Activated CD4-positive, alpha-beta T cell treated with anti-CD3 and anti-CD28 coated beads, Interleukin-2, amount 50 U/mL, for 4 hours (primary cell): ENCODE measurements around the gene EPHB1.

Experiments
- DNase-seq, 2 experiments: peaks; one replicate each; pipeline ENCODE4 v3.0.0-alpha.2; 2020

EPHB1 gene

GRCh38 chr3:134852893-134853351 lies 57.9 kb downstream of the EPHB1 start:
- no peak for DNase-seq

- no peak for DNase-seq
Measured at GRCh38 chr3:134854254-134854653, 59.2 kb downstream of the EPHB1 start.

DNA sequence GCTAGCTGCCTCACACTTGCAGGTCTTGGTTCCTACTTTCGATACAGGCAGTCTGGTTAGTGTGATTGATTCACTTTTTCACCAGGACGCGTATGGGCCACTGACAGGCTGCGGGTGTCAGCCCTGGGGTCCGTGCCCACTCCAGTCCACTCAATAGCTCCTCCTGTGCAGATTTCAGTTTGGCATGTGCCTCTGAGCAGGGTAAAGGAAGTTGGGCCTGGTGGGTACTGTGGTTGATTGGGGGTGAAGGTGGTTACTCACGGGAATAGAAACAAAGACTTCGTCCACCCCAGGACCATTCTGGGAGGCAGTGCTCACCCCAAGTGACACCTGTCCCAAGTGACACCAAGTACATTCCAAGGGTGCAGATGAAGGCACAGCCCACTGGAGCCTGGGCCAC lies 62.3 kb downstream of the EPHB1 start:
- no peak for DNase-seq

DNA sequence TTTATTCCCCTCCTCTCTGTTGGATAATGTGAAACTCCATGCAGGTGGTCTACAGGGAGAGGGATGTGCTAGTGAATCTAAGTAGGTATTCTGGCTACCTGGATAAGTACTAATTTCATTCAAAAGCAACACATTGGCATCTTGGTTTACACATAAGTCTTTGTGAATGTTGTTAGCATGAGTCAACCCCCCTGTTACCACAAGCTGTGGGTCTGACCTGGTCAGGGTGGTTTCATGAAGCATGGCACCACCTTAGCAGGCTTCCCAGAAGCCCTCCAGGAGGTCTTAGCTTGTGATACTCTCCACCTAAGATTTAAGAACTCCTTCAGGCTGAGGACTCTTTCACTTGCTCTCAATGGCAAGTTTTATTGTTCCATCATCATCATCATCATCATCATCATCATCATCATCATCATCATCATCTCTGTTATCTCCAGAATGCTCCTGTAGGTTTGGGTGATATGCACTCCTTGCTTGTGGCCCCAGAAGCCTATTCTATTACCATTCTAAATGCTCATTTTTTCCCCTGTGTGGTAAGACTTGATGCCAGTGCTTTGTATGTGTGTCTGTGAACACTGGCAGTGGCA lies 62.8 kb downstream of the EPHB1 start:
- no peak for DNase-seq

DNA sequence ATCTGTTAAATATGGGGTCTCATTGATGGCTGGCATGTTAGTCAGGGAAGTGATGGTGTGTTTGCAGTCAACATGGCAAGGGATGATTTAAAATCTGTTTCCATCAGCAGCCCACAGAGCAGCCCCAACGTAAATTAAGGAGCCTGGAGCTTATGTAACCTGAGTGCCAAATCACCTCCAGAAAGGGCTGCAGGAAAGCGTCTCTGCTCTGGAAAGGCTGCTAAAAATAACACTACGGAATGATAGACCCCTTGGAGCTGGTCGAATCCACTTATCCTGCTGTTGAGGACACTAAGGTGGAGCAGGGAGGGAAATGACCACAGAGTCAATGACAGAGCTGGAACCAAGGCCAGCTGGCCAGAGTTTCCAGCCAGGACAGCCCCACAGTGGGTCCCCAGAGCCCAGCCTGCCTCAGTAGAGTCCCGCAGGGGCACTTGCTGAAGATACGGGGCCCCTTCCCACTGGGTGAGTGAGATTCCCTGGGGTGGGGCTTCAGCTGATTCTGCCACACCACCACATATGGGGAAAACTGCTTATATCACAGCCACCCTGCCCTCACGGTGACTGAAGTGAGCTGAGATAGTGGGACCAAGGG lies 63.5 kb downstream of the EPHB1 start:
- DNase-seq = no peak

DNA sequence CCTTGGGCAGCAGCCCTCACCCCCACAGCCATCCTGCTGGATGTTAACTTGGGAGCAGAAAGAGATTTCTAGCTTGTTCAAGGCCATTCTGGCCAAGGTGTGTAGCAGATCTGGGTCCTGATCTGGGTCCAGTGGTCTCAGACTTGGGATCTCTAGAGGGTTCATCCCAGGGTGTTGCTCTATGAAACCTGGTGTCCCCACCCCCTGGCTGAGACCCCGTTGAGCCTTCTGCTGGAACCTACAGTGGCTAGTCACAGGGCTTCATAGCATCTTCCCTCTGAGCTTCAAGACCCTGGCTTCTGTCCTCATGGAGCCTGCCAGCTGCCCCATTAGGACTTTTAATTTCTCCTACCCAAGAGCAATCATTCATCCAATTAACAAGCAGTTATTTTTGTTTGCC lies 64.3 kb downstream of the EPHB1 start:
- no peak for DNase-seq

DNA sequence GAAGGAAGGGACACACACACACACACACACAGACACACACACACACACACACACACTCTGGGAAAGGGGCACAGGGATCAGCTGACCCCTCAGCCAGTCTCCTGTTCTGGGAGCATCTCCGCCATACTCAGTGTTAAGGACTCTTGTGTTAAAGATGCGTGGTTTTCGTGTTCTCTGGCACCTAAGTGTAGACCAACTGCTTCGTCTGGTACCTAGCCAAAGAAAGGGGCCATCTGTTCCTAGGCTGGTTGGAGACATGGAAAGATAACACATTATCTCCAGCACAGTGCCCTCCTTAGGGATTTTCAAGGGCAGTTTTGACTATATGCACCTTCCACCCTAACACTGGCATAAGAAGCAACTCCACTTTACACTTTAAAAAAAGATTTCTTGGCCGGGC lies 65.1 kb downstream of the EPHB1 start:
- no peak for DNase-seq

DNA sequence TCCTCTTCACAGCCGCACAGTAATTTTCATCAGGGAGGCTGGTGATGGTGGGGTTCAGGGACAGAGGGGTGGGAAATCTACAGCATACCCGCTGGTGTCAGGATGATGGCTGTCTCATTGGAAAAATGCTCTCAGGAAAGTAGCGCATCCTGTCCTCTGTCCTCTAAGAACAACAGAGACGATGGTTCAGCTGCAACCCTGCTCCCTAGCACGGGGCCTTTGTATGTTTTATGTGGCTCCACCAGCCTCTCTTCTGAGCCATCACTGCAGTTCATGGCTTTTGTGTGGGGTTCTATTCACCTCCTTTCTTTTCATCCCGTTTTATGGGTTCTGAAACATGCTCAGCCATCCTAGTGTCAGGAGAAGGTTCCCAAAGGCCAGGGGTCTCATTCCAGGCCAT lies 68.9 kb downstream of the EPHB1 start:
- DNase-seq = no peak

DNA sequence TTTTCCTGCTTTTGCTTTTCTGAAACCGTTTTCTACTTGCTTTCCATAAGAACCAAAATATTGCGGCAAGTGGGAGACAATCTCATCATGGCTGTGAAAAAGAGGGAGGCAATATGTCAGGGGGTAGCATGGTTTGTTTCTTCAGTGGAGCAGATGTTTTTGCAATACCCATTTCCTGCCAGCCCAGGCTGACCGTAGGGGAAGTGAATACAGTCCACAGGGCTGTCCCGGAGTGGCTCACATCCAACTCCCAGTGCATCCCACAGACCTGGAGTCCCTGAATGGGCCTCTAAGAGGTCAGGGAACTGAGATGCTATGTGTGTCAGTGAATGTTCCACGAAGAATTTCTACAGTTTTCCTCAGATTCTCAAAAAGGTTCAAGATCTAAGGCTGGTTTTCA lies 69.6 kb downstream of the EPHB1 start:
- no peak for DNase-seq

GRCh38 chr3:134867277-134867676 lies 72.2 kb downstream of the EPHB1 start:
- DNase-seq = no peak

GRCh38 chr3:134869153-134869726 lies 74.2 kb downstream of the EPHB1 start:
- no peak for DNase-seq

DNA sequence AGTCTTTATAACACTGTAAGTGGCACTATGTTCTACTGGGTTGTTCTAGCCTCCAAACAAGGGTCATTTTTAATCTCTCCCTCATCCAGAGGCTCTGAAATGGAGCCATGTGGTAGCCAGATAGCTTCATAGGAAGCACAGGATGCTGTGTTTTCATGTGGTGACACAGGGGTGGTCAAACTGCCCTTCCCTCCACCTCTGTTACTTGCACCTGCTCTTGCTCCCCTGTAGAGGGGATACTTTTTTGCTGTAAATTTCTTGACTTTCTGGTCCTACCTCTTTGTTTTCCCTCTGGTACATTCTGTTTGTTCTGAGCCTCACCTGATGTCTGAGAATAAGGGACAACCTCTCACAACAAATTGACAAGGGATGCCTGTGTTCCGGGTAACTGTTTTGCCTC lies 76.8 kb downstream of the EPHB1 start:
- DNase-seq = no peak

DNA sequence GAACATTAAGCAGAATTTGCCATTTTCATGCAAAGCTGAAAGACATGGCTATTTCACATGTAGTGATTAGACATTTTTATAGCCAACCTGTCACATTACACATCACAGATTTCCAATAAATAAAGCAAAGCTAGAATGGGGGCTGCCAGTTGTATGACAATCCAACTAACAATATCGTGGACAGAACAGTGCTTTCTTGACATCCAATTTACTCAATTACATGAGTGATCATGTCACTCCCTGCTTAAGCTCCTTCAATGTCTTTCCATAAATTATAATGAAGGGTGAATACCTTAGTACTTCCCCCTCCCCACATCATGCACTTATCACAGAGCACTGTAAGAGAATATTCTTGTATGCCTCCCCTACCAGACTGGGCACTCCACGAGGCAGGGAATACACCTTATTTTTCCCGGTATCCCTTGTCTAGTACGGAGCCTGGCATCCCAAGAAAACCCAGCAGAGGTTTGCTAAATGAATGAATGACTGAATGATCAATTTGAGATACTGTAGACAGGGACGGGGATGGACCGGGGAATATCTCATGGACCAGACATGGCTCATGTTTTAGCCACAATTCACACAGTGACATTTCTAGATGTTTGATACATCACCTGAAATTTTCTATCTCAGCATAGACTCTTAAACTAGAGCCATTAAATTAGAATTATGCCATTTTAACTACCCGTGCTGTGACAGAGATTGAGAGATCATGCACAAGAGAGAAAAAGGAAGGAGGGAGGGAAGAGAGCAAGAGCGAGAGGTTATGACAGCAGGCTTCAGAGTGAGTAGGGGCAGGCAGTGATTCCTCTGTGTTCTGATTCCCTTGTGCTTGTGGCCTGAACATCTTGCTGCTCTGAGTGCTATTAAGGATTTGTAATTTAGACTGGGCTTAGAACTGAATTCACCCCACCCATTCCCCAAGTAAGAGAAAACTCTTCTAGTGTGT lies 77.7 kb downstream of the EPHB1 start:
- DNase-seq = no peak

GRCh38 chr3:134873789-134874188 lies 78.7 kb downstream of the EPHB1 start:
- no peak for DNase-seq

DNA sequence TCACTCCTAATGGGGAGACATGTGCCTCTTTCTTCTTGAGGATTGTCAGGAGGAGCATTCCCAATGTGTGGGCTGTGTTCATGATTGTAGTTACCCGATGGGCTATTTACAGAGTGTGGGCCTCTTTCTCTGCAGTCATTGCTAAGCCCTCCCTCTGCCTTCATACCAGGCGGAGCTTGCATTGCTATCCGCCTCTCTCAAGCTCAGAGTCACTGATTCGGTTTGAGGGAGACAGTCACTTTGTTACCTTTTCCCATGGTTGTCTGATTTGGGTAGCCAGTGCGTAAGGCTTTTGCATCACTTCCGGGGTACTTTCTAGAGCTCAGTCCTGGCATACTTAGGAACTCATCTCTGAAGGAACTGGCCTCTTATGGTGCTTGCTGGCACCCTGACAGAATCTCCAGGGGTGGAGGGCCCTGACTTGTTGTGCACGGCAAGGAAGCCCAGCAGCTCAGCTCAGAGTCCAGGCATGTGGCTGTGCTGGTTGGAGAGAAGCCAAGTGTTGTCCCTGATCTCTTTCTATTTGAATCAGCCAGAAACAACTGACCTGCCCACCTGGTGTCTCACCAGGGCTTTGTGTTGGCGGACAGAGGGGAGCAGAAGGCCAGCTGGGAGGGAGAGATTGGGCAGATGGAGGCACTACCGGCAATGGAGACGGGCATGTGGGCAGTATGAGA lies 79.8 kb downstream of the EPHB1 start:
- no peak for DNase-seq

GRCh38 chr3:134876836-134877235 lies 81.8 kb downstream of the EPHB1 start:
- no peak for DNase-seq

- no peak for DNase-seq
Measured at GRCh38 chr3:134877788-134878187, 82.7 kb downstream of the EPHB1 start.

GRCh38 chr3:134879990-134880389 lies 84.9 kb downstream of the EPHB1 start:
- no peak for DNase-seq

- no peak for DNase-seq
Measured at GRCh38 chr3:134880431-134880830, 85.4 kb downstream of the EPHB1 start.

- no peak for DNase-seq
Measured at GRCh38 chr3:134881305-134881704, 86.2 kb downstream of the EPHB1 start.

GRCh38 chr3:134883697-134884385 lies 88.8 kb downstream of the EPHB1 start:
- DNase-seq = no peak

DNA sequence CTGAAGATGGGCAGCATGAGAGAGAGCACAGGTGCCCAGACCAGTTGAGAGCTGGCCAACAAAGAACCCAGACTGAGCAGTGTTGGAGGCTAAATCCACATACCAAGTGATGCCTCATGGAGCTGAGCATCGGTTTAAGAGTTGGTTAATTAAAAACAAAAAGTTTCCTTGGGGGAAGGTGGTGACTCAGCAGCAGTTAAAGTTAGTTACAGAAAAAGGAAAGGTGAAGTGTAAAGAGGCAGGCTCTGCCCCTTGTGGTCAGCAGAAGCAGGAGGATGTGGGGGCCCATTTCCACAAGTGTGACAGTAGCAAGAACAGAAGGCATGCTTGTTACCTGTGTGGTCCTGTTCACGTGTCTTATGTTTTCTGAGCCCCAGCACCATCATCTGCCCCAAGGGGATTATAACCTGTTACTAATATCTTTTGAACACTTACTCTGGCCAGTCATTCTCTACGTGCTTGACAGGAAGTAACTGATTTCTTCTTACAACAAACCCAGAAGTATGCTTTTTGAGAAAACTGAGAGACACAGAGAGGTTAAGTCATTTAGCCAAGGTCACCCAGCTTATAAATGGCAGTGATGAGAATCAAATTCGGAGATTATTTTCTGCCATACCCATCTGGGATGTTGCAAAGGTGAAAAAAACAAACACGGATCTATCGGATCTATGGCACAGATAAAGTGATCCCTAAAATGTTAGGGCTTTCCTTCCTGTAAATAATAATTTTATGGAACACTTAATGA lies 91.0 kb downstream of the EPHB1 start:
- no peak for DNase-seq
